HepG2 (cell line): ENCODE results near the gene APRT. TPM values are rescaled to one million over a fixed set of nuclear protein-coding genes. Genes with fewer than 3 reads are reported as not detected.

Experiments used
- ATAC-seq: fragments of 200-7000 bp; cut with Tn5 transposase; 3 replicates; pipeline ENCODE4 v1.9.1; 2020; ENCODE audit warnings: mild to moderate bottlenecking, moderate library complexity
- BruUV-seq: library from RNA; stranded (reverse); fragments of 400-500 nt; replicated peaks from 2 replicates; lab custom pipeline; 2021; lab: Mats Ljungman, UMichigan
- CTCF ChIA-PET: fragments of 300-600 bp; formaldehyde crosslinking; extraction: SDS; loops from one replicate; lab custom pipeline; 2021; ENCODE audit warnings: low total read pairs, inconsistent platforms, low intra/inter-chr PET ratio; lab: Yijun Ruan, JAX
- POLR2A ChIA-PET: fragments of 350-600 bp; sonication (Branson Sonifier 250); formaldehyde crosslinking; loops from one replicate; lab custom pipeline; 2020; ENCODE audit warnings: antibody characterized with exemption, inconsistent platforms; lab: Yijun Ruan, JAX
- DNase-seq: peaks from one replicate; pipeline ENCODE4 v3.0.0-alpha.2; 2015; ENCODE audit warnings: low spot score
- FAIRE-seq: peaks from 3 replicates; lab custom pipeline; 2011; peaks lifted over from hg19 to GRCh38; lab: Jason Lieb, UNC
- H2AFZ ChIP-seq: one replicate; pipeline ENCODE4 v1.6.1; 2011; ENCODE audit warnings: low read length, inconsistent platforms
- H3K27ac ChIP-seq: fragments of 300-600 bp; 3 replicates; pipeline ENCODE4 v1.8.0; 2011; ENCODE audit warnings: mixed run types, mild to moderate bottlenecking, mixed read lengths, low read length, inconsistent platforms; ENCODE audit not compliant: insufficient read depth; ENCODE audit errors: extremely low read length
- H3K27me3 ChIP-seq, 2 experiments: fragments of 200-600 bp in 1 of 2; 2 replicates in 1 of 2; 3 replicates in 1 of 2; pipeline versions ENCODE4 v1.6.0 to v1.8.0; 2011; ENCODE audit warnings: low read length in 2 of 2, mild to moderate bottlenecking in 2 of 2, moderate library complexity in 2 of 2, inconsistent platforms in 1 of 2; ENCODE audit not compliant: insufficient read depth in 2 of 2, control insufficient read depth in 1 of 2
- H3K36me3 ChIP-seq, 2 experiments: fragments of 200-600 bp in 1 of 2; replicated peaks in 1 of 2; 2 replicates in 1 of 2; 3 replicates in 1 of 2; pipeline versions ENCODE4 v1.5.1 to v1.8.0; 2011; ENCODE audit warnings: low read length in 2 of 2, inconsistent platforms in 1 of 2; ENCODE audit not compliant: insufficient read depth in 2 of 2, control insufficient read depth in 1 of 2
- H3K4me1 ChIP-seq: 2 replicates; pipeline ENCODE4 v1.5.1; 2012; ENCODE audit warnings: low read length, inconsistent platforms; ENCODE audit not compliant: insufficient read depth
- H3K4me2 ChIP-seq: 2 replicates; pipeline ENCODE4 v1.6.0; 2011; ENCODE audit warnings: low read depth, low read length, inconsistent platforms
- H3K4me3 ChIP-seq, 3 experiments: fragments of 200-600 bp in 1 of 3; sonication (generic), shearing (Covaris generic) in 1 of 3; replicated peaks in 1 of 3; 2 replicates each; pipeline ENCODE4 v1.5.1; 2011 to 2016; ENCODE audit warnings: low read length in 3 of 3, inconsistent platforms in 2 of 3, low read depth in 2 of 3, mild to moderate bottlenecking in 2 of 3, control low read depth in 1 of 3, mixed read lengths in 1 of 3; ENCODE audit not compliant: insufficient read depth in 1 of 3
- H3K79me2 ChIP-seq: one replicate; pipeline ENCODE4 v1.6.1; 2011; ENCODE audit warnings: low read length, inconsistent platforms; ENCODE audit not compliant: insufficient read depth
- H3K9ac ChIP-seq: 2 replicates; pipeline ENCODE4 v1.6.0; 2011; ENCODE audit warnings: mild to moderate bottlenecking, low read depth, low read length, inconsistent platforms; ENCODE audit not compliant: insufficient read depth
- H3K9me3 ChIP-seq: 2 replicates; pipeline ENCODE4 v1.5.1; 2012; ENCODE audit warnings: mild to moderate bottlenecking, low read length
- H4K20me1 ChIP-seq: 2 replicates; pipeline ENCODE4 v1.6.0; 2011; ENCODE audit warnings: inconsistent platforms, mild to moderate bottlenecking, low read length, moderate library complexity; ENCODE audit not compliant: insufficient read depth
- CERS6 ChIP-seq: sonication (generic); formaldehyde crosslinking; IDR thresholded peaks from 2 replicates; pipeline ENCODE4 v1.5.0; 2020; ENCODE audit warnings: missing genetic modification reagents
- E2F1 ChIP-seq: sonication (generic); formaldehyde crosslinking; IDR thresholded peaks from 2 replicates; pipeline ENCODE4 v1.5.0; 2020; ENCODE audit warnings: missing genetic modification reagents
- IRF2 ChIP-seq: IDR thresholded peaks from 2 replicates; pipeline ENCODE4 v1.6.1; 2018; ENCODE audit warnings: missing genetic modification reagents, missing compliant biosample characterization
- PCBP1 ChIP-seq: fragments of 200-400 bp; formaldehyde crosslinking; IDR thresholded peaks from 2 replicates; pipeline ENCODE4 v1.6.1; 2017; ENCODE audit warnings: mild to moderate bottlenecking, low read depth, low read length, borderline replicate concordance
- PHF21A ChIP-seq: sonication (generic); formaldehyde crosslinking; IDR thresholded peaks from 2 replicates; pipeline ENCODE4 v1.5.0; 2020; ENCODE audit warnings: mild to moderate bottlenecking, missing genetic modification reagents
- RAD21 ChIP-seq: fragments of 450-650 bp; formaldehyde crosslinking; IDR thresholded peaks from 2 replicates; pipeline ENCODE4 v1.5.0; 2020; ENCODE audit warnings: mild to moderate bottlenecking
- SKI ChIP-seq: fragments of 450-650 bp; IDR thresholded peaks from one replicate; pipeline ENCODE4 v1.6.1; 2018; ENCODE audit warnings: mild to moderate bottlenecking; ENCODE audit not compliant: partially characterized antibody
- YY1 ChIP-seq: IDR thresholded peaks from 2 replicates; pipeline ENCODE4 v1.6.1; 2011; ENCODE audit warnings: low read length, low read depth, moderate library complexity, mild to moderate bottlenecking; ENCODE audit not compliant: insufficient read depth, insufficient replicate concordance
- ZNF33B ChIP-seq: sonication (generic); formaldehyde crosslinking; IDR thresholded peaks from 2 replicates; pipeline ENCODE4 v1.5.1; 2020; ENCODE audit warnings: mild to moderate bottlenecking, missing genetic modification reagents
- ZNF354B ChIP-seq: sonication (generic); formaldehyde crosslinking; IDR thresholded peaks from 2 replicates; pipeline ENCODE4 v1.8.0; 2022; ENCODE audit warnings: mild to moderate bottlenecking, missing genetic modification reagents
- ZNF564 ChIP-seq: sonication (generic); formaldehyde crosslinking; IDR thresholded peaks from 2 replicates; pipeline ENCODE4 v1.8.1; 2023; ENCODE audit warnings: mild to moderate bottlenecking, missing genetic modification reagents
- ZNF775 ChIP-seq: sonication (generic); formaldehyde crosslinking; IDR thresholded peaks from 2 replicates; pipeline ENCODE4 v1.4.0; 2020; ENCODE audit warnings: missing genetic modification reagents, mild to moderate bottlenecking, moderate library complexity, borderline replicate concordance
- WGBS: methylation state at CpG from one replicate; pipeline ENCODE4 v1.1.6; 2017; ENCODE audit warnings: low lambda C conversion rate; 5-methylcytosine and 5-hydroxymethylcytosine counted together
- in situ Hi-C: cut with HindIII; loops from 2 replicates; pipeline ENCODE4 v1.10.0; 2017; ENCODE audit warnings: low pct_unique_long_range_greater_than_20kb; ENCODE audit not compliant: extremely low pct_ligation_motif_present
- intact Hi-C: fragments of 100-400 bp; cut with micrococcal nuclease; formaldehyde crosslinking; loops from one replicate; pipeline ENCODE4 v1.10.0; 2022; ENCODE audit not compliant: unreplicated experiment
- polyA plus RNA-seq, 8 experiments: library from polyadenylated mRNA; depleted of rRNA in 3 of 8; stranded (reverse) in 7 of 8; unstranded in 1 of 8; fragments of >200 nt; fragmentation: Illumina TruSeq in 4 of 8; extraction: Trizol in 4 of 8; gene quantifications; 2 replicates each; pipeline versions ENCODE4 v1.2.1 to v1.2.3, GENCODE V29; 2011 to 2016; ENCODE audit warnings: low read depth in 4 of 8, missing spikeins in 1 of 8, mixed read lengths in 1 of 8; ENCODE audit not compliant: insufficient read depth in 1 of 8
- total RNA-seq, 5 experiments: library from RNA; depleted of rRNA; stranded (reverse); fragments of >200 nt; fragmentation: Illumina TruSeq; extraction: Trizol; gene quantifications; 2 replicates each; pipeline ENCODE4 v1.2.3, GENCODE V29; 2016; ENCODE audit warnings: low read depth in 1 of 5
- TF ChIP-seq, protein P1 (sequence below): IDR thresholded peaks from 2 replicates; pipeline ENCODE4 v1.6.1; 2012; ENCODE audit warnings: inconsistent platforms
- TF ChIP-seq, protein P2 (sequence below): IDR thresholded peaks from 2 replicates; pipeline ENCODE4 v1.4.0; 2020; ENCODE audit warnings: mild to moderate bottlenecking, missing genetic modification reagents
- TF ChIP-seq, protein P3 (sequence below): sonication (generic); formaldehyde crosslinking; IDR thresholded peaks from 2 replicates; pipeline ENCODE4 v1.4.0; 2020; ENCODE audit warnings: missing genetic modification reagents

APRT gene
- total and polyA plus RNA-seq, 2 of the 13 experiments (the other 11 are each of a cell fraction or from before 2014, with no cell fraction given) = 155 to 242 TPM

GRCh38 chr16:88784856-88785105, 26.9 kb downstream of the APRT start:
- FAIRE-seq = no peak
- H3K4me1 ChIP-seq = peaks cover 76% of the 10 kb centered on the region
- no peak overlapping the region for H2AFZ ChIP-seq
- no CpG with 5 or more reads among the region's 32 CpGs for WGBS
- H4K20me1 ChIP-seq = peaks cover 28% of the 10 kb centered on the region
- in situ Hi-C loops (no loop called here), intact Hi-C loops (loop anchor here (1.0 to 2.0 kb wide), 2 partner anchors 13 to 14 kb away; no protein-coding TSS in a partner anchor)
- peaks cover 46% of the 10 kb centered on the region for H3K79me2 ChIP-seq
- H3K9me3 ChIP-seq = no peaks in the 10 kb centered on the region
- no peak for DNase-seq
- peak overlapping the region; percentile 70 for H3K27ac ChIP-seq
- CTCF ChIA-PET = interaction anchor here (0.7 to 2.9 kb wide), 7 partner anchors 21 to 47 kb away, joined by 3 to 10 read pairs (median 5); partner anchors contain the start of gene APRT
- no TSS peak for BruUV-seq
- 0 out of 5 replicates have a peak, but pooled peaks cover 0 to under 1% of the 10 kb centered on the region in 2 experiments for H3K36me3 ChIP-seq
- ATAC-seq = peak; percentile 39
- peak overlapping the region; percentile 97 for H3K4me2 ChIP-seq
- peak overlapping the region; percentile 73 to 87 (median 85) for H3K4me3 ChIP-seq
- POLR2A ChIA-PET = interaction anchor here (0.6 to 5.4 kb wide), 16 partner anchors 9 to 415 kb away, joined by 3 to 36 read pairs (median 4); partner anchors contain the start of genes APRT, MVD and SLC22A31
- peak overlapping the region; percentile 82 for H3K9ac ChIP-seq
- H3K27me3 ChIP-seq = no peaks in the 10 kb centered on the region; a peak in 1 of 5 replicates
- TF ChIP-seq ZNF775 (CRISPR knock-in tag) = no peak
- TF ChIP-seq, protein P1, sequence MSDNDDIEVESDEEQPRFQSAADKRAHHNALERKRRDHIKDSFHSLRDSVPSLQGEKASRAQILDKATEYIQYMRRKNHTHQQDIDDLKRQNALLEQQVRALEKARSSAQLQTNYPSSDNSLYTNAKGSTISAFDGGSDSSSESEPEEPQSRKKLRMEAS = peak; percentile 79
- TF ChIP-seq, protein P2, sequence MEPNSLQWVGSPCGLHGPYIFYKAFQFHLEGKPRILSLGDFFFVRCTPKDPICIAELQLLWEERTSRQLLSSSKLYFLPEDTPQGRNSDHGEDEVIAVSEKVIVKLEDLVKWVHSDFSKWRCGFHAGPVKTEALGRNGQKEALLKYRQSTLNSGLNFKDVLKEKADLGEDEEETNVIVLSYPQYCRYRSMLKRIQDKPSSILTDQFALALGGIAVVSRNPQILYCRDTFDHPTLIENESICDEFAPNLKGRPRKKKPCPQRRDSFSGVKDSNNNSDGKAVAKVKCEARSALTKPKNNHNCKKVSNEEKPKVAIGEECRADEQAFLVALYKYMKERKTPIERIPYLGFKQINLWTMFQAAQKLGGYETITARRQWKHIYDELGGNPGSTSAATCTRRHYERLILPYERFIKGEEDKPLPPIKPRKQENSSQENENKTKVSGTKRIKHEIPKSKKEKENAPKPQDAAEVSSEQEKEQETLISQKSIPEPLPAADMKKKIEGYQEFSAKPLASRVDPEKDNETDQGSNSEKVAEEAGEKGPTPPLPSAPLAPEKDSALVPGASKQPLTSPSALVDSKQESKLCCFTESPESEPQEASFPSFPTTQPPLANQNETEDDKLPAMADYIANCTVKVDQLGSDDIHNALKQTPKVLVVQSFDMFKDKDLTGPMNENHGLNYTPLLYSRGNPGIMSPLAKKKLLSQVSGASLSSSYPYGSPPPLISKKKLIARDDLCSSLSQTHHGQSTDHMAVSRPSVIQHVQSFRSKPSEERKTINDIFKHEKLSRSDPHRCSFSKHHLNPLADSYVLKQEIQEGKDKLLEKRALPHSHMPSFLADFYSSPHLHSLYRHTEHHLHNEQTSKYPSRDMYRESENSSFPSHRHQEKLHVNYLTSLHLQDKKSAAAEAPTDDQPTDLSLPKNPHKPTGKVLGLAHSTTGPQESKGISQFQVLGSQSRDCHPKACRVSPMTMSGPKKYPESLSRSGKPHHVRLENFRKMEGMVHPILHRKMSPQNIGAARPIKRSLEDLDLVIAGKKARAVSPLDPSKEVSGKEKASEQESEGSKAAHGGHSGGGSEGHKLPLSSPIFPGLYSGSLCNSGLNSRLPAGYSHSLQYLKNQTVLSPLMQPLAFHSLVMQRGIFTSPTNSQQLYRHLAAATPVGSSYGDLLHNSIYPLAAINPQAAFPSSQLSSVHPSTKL (CRISPR knock-in tag) = no peak
- no peak for TF ChIP-seq CERS6 (CRISPR knock-in tag)
- TF ChIP-seq ZNF564 = no peak
- no peak; the same call in 1 of the 2 replicates for TF ChIP-seq RAD21 (CRISPR knock-in tag)
- TF ChIP-seq PHF21A = no peak
- TF ChIP-seq, protein P3, sequence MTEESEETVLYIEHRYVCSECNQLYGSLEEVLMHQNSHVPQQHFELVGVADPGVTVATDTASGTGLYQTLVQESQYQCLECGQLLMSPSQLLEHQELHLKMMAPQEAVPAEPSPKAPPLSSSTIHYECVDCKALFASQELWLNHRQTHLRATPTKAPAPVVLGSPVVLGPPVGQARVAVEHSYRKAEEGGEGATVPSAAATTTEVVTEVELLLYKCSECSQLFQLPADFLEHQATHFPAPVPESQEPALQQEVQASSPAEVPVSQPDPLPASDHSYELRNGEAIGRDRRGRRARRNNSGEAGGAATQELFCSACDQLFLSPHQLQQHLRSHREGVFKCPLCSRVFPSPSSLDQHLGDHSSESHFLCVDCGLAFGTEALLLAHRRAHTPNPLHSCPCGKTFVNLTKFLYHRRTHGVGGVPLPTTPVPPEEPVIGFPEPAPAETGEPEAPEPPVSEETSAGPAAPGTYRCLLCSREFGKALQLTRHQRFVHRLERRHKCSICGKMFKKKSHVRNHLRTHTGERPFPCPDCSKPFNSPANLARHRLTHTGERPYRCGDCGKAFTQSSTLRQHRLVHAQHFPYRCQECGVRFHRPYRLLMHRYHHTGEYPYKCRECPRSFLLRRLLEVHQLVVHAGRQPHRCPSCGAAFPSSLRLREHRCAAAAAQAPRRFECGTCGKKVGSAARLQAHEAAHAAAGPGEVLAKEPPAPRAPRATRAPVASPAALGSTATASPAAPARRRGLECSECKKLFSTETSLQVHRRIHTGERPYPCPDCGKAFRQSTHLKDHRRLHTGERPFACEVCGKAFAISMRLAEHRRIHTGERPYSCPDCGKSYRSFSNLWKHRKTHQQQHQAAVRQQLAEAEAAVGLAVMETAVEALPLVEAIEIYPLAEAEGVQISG (CRISPR knock-in tag) = no peak
- TF ChIP-seq E2F1 = no peak
- TF ChIP-seq PCBP1 = no peak
- no peak for TF ChIP-seq ZNF354B (CRISPR knock-in tag)
- no peak for TF ChIP-seq ZNF33B (CRISPR knock-in tag)
- peak; percentile 31 for TF ChIP-seq YY1
- TF ChIP-seq IRF2 (CRISPR knock-in tag) = no peak
- TF ChIP-seq SKI = peak; percentile 3
